Measurements from ENCODE around the gene PAXX. TPM values are rescaled to one million over a fixed set of nuclear protein-coding genes. Genes with fewer than 3 reads are reported as not detected.

The PAXX gene
- total RNA-seq, 4 donors from 2014 or later, result 14.2 to 39.5 (median 18.8) TPM

DNA sequence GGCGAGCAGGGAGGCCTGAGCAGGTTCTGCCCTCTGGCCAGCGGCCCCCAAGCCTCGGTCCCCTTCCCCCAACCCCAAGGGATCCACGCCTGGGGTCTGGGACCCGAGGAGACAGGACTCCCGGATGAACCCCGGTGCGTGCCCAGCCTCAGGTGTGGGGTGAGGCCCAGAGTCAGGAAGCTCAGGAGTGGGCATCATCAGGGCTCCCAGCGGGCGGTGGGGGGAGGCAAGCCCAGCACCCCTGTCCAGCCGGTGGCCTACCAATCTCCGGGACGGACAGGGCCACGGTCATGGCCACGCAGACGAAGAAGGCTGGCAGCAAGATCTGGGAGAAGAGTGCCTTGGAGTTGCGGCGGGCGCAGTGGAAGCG lies 21.3 kb downstream of the PAXX start:
- H3K27ac ChIP-seq, result no peak overlapping the region
- no peaks in the 10 kb centered on the region for H3K36me3 ChIP-seq
- H3K4me3 ChIP-seq, result no peak overlapping the region
- intact Hi-C loops (cut with DNase I; ENCODE audit: low total_unique reads), result no loop called here
- DNase-seq, result no peak
- H3K4me1 ChIP-seq, result no peaks in the 10 kb centered on the region
- H3K9me3 ChIP-seq, result no peaks in the 10 kb centered on the region
- no peak for TF ChIP-seq POLR2A (IDR thresholded peaks at IDR 0.05)
- TF ChIP-seq, protein P1, sequence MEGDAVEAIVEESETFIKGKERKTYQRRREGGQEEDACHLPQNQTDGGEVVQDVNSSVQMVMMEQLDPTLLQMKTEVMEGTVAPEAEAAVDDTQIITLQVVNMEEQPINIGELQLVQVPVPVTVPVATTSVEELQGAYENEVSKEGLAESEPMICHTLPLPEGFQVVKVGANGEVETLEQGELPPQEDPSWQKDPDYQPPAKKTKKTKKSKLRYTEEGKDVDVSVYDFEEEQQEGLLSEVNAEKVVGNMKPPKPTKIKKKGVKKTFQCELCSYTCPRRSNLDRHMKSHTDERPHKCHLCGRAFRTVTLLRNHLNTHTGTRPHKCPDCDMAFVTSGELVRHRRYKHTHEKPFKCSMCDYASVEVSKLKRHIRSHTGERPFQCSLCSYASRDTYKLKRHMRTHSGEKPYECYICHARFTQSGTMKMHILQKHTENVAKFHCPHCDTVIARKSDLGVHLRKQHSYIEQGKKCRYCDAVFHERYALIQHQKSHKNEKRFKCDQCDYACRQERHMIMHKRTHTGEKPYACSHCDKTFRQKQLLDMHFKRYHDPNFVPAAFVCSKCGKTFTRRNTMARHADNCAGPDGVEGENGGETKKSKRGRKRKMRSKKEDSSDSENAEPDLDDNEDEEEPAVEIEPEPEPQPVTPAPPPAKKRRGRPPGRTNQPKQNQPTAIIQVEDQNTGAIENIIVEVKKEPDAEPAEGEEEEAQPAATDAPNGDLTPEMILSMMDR (IDR thresholded peaks at IDR 0.05), result no peak
- no peaks in the 10 kb centered on the region for H3K27me3 ChIP-seq

DNA sequence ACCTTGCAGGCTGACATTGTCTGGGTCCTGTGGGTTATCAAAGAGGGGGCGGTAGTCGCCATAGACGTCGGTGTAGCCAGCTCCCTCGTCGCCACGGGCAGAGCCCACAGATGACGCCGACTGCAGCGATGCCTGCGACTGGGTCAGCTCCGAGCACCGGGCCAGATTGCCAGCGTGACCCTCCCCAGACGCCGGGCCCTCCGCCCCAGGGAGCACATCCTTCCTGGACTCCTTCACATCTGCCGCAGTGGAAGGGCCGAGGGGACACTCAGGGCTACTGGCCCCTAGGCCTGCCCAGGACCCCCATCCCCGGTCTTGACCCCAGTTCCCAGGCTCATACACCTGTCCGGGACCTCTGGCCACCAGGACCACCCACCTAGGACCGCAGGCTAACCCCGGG lies 21.9 kb downstream of the PAXX start:
- Histone ChIP-seq H3K27me3 (no peaks in the 10 kb centered on the region), H3K4me1 (no peaks in the 10 kb centered on the region), H3K27ac (no peak overlapping the region), H3K36me3 (no peaks in the 10 kb centered on the region), H3K4me3 (no peak overlapping the region), H3K9me3 (no peaks in the 10 kb centered on the region)
- no peak for DNase-seq
- intact Hi-C loops (cut with DNase I; ENCODE audit: low total_unique reads), result no loop called here
- TF ChIP-seq, protein P1 (IDR thresholded peaks at IDR 0.05), result no peak
- TF ChIP-seq POLR2A (IDR thresholded peaks at IDR 0.05), result no peak

DNA sequence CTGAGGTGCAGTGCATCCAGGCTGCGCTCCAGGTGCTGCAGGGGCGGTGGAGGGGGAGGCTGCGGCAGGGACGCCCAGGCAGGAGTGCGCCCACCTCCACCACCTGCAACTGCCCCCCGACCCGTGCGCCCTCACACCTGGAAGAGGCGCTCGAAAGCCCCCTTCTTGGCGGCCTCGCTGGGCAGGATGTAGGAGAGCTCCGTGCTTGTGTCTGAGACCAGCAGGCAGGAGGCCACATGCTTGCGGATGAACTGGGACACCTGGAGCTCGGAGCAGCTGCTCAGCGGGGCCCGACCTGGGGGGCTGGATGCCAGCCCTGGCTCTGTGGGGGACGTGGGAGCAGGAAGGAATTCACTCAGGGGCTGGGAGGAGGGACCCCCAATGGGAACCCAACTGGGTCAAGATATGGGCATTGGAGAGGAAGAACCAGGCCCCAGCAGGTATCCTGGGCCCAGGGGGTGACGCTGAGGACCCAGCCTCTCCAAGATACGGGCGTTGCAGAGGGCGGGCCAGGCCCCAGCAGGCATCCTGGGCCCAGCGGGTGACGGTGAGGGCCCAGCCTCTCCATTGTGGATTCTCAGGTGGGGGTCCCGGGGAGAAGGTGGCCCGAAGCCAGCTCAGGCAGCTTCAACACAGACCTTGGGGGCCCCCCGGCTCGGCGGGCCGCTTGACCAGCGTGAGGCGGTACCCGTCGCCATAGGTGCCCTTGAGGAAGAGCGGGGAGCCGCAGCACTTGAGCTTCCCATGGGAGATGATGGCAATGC lies 22.7 kb downstream of the PAXX start:
- Histone ChIP-seq H3K36me3 (no peaks in the 10 kb centered on the region), H3K4me3 (no peak overlapping the region), H3K9me3 (no peaks in the 10 kb centered on the region), H3K4me1 (no peaks in the 10 kb centered on the region), H3K27me3 (no peaks in the 10 kb centered on the region), H3K27ac (no peak overlapping the region)
- no peak for DNase-seq
- intact Hi-C loops (cut with DNase I; ENCODE audit: low total_unique reads), result no loop called here
- TF ChIP-seq, protein P1 (IDR thresholded peaks at IDR 0.05), result no peak
- TF ChIP-seq POLR2A (IDR thresholded peaks at IDR 0.05), result no peak

DNA sequence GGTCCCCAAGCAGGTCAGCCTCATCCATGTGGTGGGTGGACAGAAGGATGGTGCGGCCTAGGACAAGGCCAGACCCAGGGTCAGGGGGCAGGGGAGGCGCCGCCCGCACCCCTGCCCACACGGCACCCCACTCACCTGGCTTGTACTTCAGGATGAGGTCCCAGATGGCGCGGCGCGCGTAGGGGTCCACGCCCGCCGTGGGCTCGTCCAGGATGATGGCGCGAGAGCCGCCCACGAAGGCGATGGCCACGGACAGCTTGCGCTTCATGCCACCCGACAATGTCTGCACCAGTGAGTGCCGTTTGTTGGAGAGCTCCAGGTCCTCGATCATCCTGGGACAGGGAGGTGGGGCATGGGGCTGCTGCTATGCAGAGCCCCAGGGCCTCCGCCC lies 23.3 kb downstream of the PAXX start:
- no peaks in the 10 kb centered on the region for H3K4me1 ChIP-seq
- H3K4me3 ChIP-seq, result no peak overlapping the region
- H3K27ac ChIP-seq, result no peak overlapping the region
- H3K36me3 ChIP-seq, result no peaks in the 10 kb centered on the region
- TF ChIP-seq, protein P1 (IDR thresholded peaks at IDR 0.05), result no peak
- no peak for TF ChIP-seq POLR2A (IDR thresholded peaks at IDR 0.05)
- intact Hi-C loops (cut with DNase I; ENCODE audit: low total_unique reads), result no loop called here
- H3K9me3 ChIP-seq, result no peaks in the 10 kb centered on the region
- no peaks in the 10 kb centered on the region for H3K27me3 ChIP-seq
- DNase-seq, result no peak

DNA sequence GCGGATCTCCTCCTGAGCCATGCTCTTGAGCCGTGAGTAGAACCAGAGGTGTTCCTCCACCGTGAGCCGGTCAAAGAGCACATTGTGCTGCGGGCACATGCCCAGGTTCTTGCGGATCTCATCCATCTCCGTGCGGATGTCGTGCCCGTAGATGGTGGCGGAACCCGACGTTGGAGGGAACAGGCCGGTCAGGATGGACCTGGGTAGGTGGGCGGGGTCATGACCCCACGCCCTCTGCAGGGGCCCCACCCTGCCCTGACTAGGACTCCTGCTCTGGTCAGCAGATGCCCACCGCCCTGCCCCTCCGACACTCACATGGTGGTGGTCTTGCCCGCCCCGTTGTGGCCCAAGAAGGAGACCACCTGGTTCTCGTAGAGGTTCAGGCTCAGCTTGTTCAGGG lies 23.8 kb downstream of the PAXX start:
- TF ChIP-seq POLR2A (IDR thresholded peaks at IDR 0.05), result no peak
- TF ChIP-seq, protein P1 (IDR thresholded peaks at IDR 0.05), result no peak
- no peak overlapping the region for H3K4me3 ChIP-seq
- H3K36me3 ChIP-seq, result no peaks in the 10 kb centered on the region
- no peaks in the 10 kb centered on the region for H3K27me3 ChIP-seq
- no peaks in the 10 kb centered on the region for H3K9me3 ChIP-seq
- no peak overlapping the region for H3K27ac ChIP-seq
- DNase-seq, result no peak
- intact Hi-C loops (cut with DNase I; ENCODE audit: low total_unique reads), result no loop called here
- no peaks in the 10 kb centered on the region for H3K4me1 ChIP-seq

Data from uterus (tissue), 4 donors.